ENCODE data around the gene RNF113A.
A peak's percentile ranks its signal among the peaks of the same experiment; 100 is the strongest.
"Not testable (repeated sequence)": the region's sequence is repeated elsewhere in the genome, so short reads cannot be mapped to it uniquely, and the experiment has no call there.

RNF113A gene

DNA sequence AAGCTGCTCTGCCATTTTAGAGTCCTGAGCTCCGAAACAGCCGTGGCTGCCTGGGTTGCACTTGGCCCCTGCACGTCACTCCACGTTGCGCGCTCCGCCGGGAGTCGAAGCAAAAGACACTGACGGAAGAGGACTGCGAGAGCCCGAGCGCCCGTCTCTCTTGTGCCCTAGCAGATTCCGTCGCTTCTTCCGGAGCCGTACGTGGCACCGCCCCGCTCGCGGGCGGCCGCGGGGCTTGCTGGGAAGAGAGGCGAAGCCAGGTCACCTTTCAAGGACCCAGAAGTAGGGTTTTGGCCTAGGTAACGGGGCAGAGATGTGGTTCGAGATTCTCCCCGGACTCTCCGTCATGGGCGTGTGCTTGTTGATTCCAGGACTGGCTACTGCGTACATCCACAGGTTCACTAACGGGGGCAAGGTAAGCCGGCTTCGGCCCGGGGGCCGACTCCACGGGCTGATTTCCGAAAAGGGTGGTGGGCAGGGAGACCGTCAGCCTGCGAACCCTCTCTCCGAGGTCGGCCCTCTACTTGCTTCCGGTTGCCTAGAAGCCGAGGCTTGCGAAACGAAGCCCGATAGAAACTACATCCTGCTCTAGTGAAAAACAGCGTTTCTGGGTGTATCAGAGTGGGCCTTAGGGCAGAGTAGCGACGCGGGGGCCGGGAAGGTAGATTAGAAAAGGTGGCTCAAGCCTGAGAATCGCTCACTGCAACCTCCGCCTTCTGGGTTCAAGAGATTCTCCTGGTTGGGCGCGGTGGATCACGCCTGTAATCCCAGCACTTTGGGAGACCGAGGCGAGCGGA, at the start of gene RNF113A, which contains the start of gene NDUFA1:
Gene RNF113A, minus strand, starts transcription at position 135 of the 797 bp plus-strand sequence. Its CDS starts 120 bp downstream, at position 15.
Gene NDUFA1, plus strand, starts transcription at position 234 of the 797 bp plus-strand sequence. Its CDS starts 80 bp downstream, at position 314.
- TF ChIP-seq ZNF274 (IDR thresholded peaks at IDR 0.05; ENCODE audit: low read depth, low read length): no peak
- H3K4me3 ChIP-seq (ENCODE audit: low read length): peak within 1 kb of the TSS; percentile 85

GRCh38 chrX:119919835-119920585, 48.5 kb upstream of the RNF113A start:
- TF ChIP-seq ZNF274 (IDR thresholded peaks at IDR 0.05; ENCODE audit: low read depth, low read length): no peak
- H3K4me3 ChIP-seq (ENCODE audit: low read length): no peak overlapping the region

GRCh38 chrX:119917877-119918276, 46.3 kb upstream of the RNF113A start:
- H3K4me3 ChIP-seq (ENCODE audit: low read length): no peak overlapping the region
- no peak for TF ChIP-seq ZNF274 (IDR thresholded peaks at IDR 0.05; ENCODE audit: low read depth, low read length)

GRCh38 chrX:119916310-119916709, 44.8 kb upstream of the RNF113A start:
- H3K4me3 ChIP-seq (ENCODE audit: low read length): no peak overlapping the region
- TF ChIP-seq ZNF274 (IDR thresholded peaks at IDR 0.05; ENCODE audit: low read depth, low read length): no peak

GRCh38 chrX:119900976-119901375, 29.4 kb upstream of the RNF113A start:
- no peak overlapping the region for H3K4me3 ChIP-seq (ENCODE audit: low read length)
- TF ChIP-seq ZNF274 (IDR thresholded peaks at IDR 0.05; ENCODE audit: low read depth, low read length): no peak

GRCh38 chrX:119899125-119899524, 27.6 kb upstream of the RNF113A start:
- H3K4me3 ChIP-seq (ENCODE audit: low read length): no peak overlapping the region
- no peak for TF ChIP-seq ZNF274 (IDR thresholded peaks at IDR 0.05; ENCODE audit: low read depth, low read length)

DNA sequence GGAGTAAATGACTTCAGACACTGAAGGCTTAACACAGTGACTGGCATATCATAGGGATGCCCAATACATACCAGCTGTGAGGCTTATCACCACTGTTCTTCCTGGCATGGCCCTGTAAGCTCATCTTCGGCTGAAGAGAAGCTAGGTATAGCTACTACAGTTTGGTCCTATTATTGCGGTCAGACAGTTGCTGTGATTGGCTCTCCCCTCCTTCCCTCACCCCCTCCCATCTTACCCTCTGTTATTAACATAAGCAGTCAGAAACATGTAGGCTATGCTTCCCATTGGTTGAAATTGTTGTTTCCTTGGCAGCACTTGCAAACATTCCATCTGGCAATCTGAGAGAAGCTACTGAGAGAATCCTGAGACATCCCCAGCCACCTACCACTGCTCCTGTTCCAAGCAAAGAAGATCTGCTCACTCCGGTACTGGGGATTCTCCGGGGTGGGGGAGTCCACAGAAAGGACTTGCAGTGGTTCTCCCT, 24.4 kb upstream of the RNF113A start, which contains the start of gene AKAP14:
Gene AKAP14, plus strand, starts transcription at position 51 of the 484 bp plus-strand sequence. CDS start 7,331 bp downstream, outside the sequence.
- no peak within 1 kb of the TSS for H3K4me3 ChIP-seq (ENCODE audit: low read length)
- TF ChIP-seq ZNF274 (IDR thresholded peaks at IDR 0.05; ENCODE audit: low read depth, low read length): no peak

GRCh38 chrX:119891961-119892692, 20.6 kb upstream of the RNF113A start:
- not testable (repeated sequence) for H3K4me3 ChIP-seq (ENCODE audit: low read length)

GRCh38 chrX:119890626-119891025, 19.1 kb upstream of the RNF113A start:
- H3K4me3 ChIP-seq (ENCODE audit: low read length): not testable (repeated sequence)

DNA sequence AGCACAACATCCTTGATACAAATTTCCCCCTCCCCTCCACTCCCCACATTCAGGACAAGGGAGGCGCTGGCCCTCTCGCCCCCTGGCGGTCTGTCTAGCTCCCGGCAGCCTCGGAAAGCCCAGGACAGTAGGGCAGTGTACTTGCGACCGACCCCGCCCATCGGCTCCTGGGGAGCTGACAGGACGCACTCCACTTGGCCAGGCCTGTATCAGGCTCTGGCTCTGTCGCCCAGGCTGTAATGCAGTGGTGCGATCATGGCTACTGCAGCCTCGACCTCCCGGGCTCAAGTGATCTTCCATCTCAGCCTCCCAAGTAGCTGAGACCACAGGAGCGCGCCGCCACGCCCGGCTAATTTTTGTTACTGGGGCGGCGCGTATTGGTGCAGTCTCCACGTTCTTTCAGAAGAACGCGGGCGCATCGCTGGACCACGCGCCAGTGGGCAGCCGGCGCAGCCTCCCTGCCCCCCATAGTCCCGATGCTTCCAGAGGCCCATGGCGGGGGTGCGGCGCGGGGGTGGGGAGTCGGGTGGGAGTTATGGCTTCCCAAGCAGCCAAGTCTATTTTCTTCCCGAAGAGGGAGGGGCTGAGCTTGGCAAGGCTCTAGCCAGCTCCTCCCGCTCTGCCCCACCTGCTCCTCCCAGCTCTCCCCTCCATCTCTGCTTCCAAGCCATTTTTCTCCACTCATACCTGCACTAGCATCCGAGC, 16.3 kb upstream of the RNF113A start:
- no peak for TF ChIP-seq ZNF274 (IDR thresholded peaks at IDR 0.05; ENCODE audit: low read depth, low read length)
- peak overlapping the region; percentile 13; the same call in 1 of the 2 replicates for H3K4me3 ChIP-seq (ENCODE audit: low read length)

DNA sequence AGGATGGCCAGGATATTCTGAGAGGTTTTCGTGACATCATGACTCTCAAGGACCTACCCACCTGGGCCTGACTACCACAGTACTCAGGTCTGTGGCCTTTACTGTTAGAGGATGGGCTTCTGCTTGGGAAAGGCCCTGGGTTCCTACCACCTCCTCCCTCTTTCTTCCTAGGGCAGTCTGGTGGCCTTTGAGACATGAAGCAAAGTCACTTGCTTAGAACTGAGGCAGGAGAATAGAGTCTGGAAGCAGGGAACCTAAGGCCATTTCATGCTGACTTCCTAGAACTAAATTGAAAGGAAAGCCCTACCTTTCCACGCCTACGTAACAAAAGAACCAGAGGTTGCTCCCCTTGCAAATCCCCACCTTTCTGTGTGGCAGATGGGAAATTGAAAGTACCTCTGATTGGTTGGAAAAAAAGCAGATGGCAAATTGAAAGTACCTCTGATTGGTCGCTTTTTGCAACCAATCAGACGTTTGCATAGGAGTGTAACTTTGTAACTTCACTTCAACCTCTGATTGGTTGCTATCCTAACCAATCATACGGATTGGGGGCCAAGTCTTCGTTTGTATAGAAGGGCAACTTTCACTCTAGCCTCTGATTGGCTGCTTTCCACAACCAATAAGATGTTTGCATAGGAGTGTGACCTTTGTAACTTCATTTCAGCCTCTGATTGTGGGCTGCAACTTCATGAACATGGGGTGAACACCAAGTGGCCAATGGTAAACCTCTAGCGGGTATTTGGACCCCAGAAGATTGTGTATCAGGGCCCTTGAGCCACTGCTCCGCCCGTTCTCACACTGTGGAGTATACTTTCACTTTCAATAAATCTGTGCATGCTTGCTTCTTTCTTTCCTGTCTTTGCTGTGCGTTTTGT, 14.3 kb upstream of the RNF113A start:
- TF ChIP-seq ZNF274 (IDR thresholded peaks at IDR 0.05; ENCODE audit: low read depth, low read length): no peak

DNA sequence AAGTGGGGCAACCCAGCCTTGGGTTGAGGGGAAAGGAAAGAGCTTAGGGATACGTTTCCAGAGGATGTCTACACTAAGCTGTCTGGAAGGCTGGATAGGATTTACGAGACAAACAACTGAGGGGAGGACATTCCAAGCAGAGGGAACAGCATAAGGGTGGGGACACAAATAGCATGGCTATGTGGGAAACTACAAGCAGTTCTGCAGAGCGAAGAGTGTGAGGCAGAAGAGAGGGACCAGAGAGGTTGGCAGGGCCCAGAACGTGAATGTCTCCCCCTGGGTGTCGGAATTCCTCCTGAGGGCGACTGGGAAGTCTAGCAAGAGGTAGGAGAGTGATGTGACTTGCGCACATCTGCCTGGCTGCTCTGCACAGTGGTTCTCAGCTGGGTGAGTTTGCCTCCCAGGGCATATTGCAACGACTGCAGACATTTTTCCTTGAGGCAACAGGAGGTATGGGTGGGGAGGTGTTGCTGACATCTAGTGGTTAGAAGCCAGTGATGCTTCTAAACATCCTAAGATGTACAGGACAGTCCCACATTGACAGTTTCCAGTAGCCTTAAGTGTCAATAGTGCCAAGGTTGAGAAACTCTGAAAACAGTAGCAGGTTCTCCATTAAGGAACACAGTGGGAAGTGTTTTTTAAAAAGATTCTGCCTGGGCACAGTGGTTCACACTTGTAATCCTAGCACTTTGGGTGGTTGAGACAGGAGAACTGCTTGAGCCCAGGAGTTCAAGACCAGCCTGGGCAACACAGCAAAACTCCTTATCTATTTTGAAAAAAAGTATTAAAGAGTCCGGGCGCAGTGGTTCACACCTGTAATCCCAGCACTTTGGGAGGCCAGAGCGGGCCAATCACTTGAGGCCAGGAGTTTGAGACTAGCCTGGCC, 9.3 kb upstream of the RNF113A start:
- H3K4me3 ChIP-seq (ENCODE audit: low read length): no peak overlapping the region
- TF ChIP-seq ZNF274 (IDR thresholded peaks at IDR 0.05; ENCODE audit: low read depth, low read length): no peak

More for the DNA sequence above, 14.3 kb upstream of the RNF113A start:
- no peak overlapping the region for H3K4me3 ChIP-seq (ENCODE audit: low read length)
